ENCODE data around the gene ELP4. TPM values are rescaled to one million over a fixed set of nuclear protein-coding genes. Genes with fewer than 3 reads are reported as not detected.

Gene ELP4
- total RNA-seq, 1 experiment from 2014 or later: 15.2 TPM

GRCh38 chr11:31655483-31655882 is 145.9 kb downstream of the ELP4 start:
- H3K23ac ChIP-seq (ENCODE audit: insufficient read length, low read depth, low read length): no peak overlapping the region
- no peak for TF ChIP-seq CTCF (conservative IDR thresholded peaks at IDR 0.05)
- no CpG with 5 or more reads among the region's 3 CpGs for WGBS (ENCODE audit: extremely low coverage, insufficient read length, low lambda C conversion rate)

More at GRCh38 chr11:31655483-31655882, 145.9 kb downstream of the ELP4 start:
- Histone ChIP-seq H3K4me2 (ENCODE audit: insufficient read depth, insufficient read length, low read length) (no peak overlapping the region), H2AFZ (ENCODE audit: low read length) (no peak overlapping the region), H4K5ac (ENCODE audit: insufficient read length, low read depth, low read length) (no peak overlapping the region), H3K27ac (ENCODE audit: insufficient read length, low read depth, low read length) (no peak overlapping the region), H4K91ac (ENCODE audit: insufficient read length, low read depth, low read length) (no peak overlapping the region), H3K9me3 (ENCODE audit: control insufficient read depth, low read depth, low read length) (no peaks in the 10 kb centered on the region), H2BK20ac (ENCODE audit: low read depth, low read length, poor library complexity, severe bottlenecking) (no peak overlapping the region), H4K8ac (replicated peaks; ENCODE audit: insufficient read length, low read depth, low read length) (no peak overlapping the region), H3K18ac (ENCODE audit: insufficient read length, low read depth, low read length) (no peak overlapping the region), H3K14ac (ENCODE audit: insufficient read depth, low read length) (no peak overlapping the region), H3K23me2 (ENCODE audit: insufficient read length, low read depth, low read length, poor library complexity, severe bottlenecking) (no peaks in the 10 kb centered on the region), H3K56ac (ENCODE audit: insufficient read length, low read depth, low read length) (no peak overlapping the region), H3K79me1 (ENCODE audit: insufficient read depth, low read depth, low read length, poor library complexity, severe bottlenecking) (no peaks in the 10 kb centered on the region), H3T11ph (ENCODE audit: low read length) (no peak overlapping the region), H3K79me2 (ENCODE audit: insufficient read depth, low read length) (no peaks in the 10 kb centered on the region), H2BK15ac (ENCODE audit: low read depth, low read length) (no peak overlapping the region), H4K20me1 (ENCODE audit: control insufficient read depth, insufficient read depth, insufficient read length) (no peaks in the 10 kb centered on the region), H2BK120ac (ENCODE audit: low read depth, low read length, poor library complexity, severe bottlenecking) (no peak overlapping the region), H3K4ac (ENCODE audit: low read depth, low read length) (no peak overlapping the region), H2AK5ac (ENCODE audit: insufficient read length, low read length) (no peak overlapping the region), H3K9ac (ENCODE audit: extremely low read depth, insufficient read length, low read length) (no peak overlapping the region), H3K4me1 (ENCODE audit: insufficient read depth, low read length) (peaks cover 2% of the 10 kb centered on the region; the same call in 1 of the 2 replicates), H3K27me3 (ENCODE audit: insufficient read depth, low read length) (no peaks in the 10 kb centered on the region), H2BK5ac (ENCODE audit: insufficient read length, low read length) (no peak overlapping the region), H2BK12ac (ENCODE audit: insufficient read length, low read depth, low read length) (no peak overlapping the region)
- no peaks in the 10 kb centered on the region for H3K27me3 Mint-ChIP-seq (ENCODE audit: low read depth)
- peaks cover 8 to 13% of the 10 kb centered on the region in 2 experiments for H3K4me1 Mint-ChIP-seq
- no peak overlapping the region for H3K4me3 Mint-ChIP-seq
- H3K27ac Mint-ChIP-seq: no peak overlapping the region
- H3K36me3 Mint-ChIP-seq (ENCODE audit: insufficient read depth in 1 of 3, low read depth in 3 of 3): no peaks in the 10 kb centered on the region
- no peak for DNase-seq
- no peaks in the 10 kb centered on the region for H3K9me3 Mint-ChIP-seq

Data from H9 (cell line).